ENCODE measurements around the gene ZNF772.
"Not testable (repeated sequence)": the region's sequence is repeated elsewhere in the genome, so short reads cannot be mapped to it uniquely, and the experiment has no call there.

The ZNF772 gene

DNA sequence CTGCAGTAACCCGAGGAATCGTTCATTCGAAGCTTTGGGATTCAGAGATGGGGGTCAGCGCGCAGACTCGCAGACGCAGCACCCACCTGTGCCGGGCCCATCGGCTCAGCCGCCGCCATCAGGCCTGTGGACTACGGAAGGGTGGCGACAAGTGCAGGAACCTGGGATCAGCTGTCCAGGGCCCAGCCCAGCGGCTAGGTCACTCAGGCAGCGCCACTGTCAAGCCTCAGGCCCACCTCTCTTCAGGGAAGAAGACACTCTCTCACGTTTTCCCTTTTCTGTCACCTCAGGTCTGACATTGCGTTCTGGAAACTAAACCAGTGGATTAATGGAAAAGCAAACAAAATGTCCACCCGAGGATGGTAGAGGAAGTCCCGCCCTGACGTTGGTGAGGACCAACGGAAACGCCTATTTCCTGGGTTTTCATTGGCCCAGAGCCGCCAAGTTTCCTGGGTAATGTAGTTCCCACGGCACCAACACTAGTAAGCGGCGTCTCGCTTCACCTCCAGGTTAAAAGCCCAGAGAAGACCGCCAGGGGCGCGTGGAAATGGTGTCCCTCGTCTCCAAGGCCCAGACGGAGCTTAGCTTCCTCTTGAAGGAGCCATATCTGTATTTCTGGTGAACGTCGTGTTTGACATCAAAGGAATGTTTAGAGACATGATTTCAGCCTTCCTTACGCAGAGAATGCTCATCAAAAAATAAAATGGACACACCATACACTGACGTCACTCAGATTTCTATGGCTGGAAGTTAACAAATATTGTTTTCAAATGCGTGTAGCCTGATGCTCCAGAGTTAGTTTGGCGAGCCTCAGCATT lies at the start of gene ZNF772:
TSS of gene ZNF772 (minus strand) at position 376 of the 818 bp plus-strand sequence. CDS start at position 119, 257 bp downstream.
- DNase-seq (ENCODE audit: low read depth in 2 of 2) = peak; percentile 70

DNA sequence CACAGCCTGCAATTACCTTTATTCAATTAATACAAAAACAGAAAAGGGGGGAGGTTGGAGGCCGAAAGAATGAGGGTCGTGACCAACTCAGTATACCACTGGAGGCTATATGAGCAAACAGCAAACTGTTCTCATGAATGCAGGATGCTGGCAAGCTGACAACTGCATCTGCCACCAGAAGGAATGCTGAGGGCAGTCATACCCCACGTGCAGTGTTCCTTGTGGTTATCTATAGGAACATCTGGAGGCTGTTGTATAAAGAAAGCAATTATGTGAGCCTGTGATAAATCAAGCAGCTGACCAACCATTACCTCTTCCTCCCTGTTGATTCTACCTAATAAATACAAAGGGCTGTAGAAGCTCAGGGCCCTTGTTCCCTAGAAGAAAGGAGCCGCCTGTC lies 40.7 kb upstream of the ZNF772 start:
- DNase-seq (ENCODE audit: low read depth in 2 of 2) = not testable (repeated sequence)

DNA sequence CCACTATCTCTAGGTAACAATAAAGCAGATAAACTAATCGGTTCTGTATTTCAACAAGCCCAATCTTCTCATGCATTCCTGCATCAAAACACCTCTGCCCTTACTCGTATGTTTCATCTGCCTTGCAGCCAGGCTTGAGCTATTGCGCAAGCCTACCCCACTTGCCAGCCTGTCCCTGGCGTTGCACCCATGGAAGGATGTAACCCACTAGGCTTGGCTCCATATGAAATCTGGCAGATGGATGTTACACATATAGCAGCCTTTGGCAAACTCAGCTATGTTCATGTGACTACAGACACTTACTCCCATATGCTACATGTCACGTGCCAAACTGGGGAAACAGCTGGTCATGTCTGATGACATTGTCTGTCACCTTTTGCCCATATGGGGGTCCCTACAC lies 37.9 kb upstream of the ZNF772 start:
- DNase-seq (ENCODE audit: low read depth in 2 of 2) = no peak

DNA sequence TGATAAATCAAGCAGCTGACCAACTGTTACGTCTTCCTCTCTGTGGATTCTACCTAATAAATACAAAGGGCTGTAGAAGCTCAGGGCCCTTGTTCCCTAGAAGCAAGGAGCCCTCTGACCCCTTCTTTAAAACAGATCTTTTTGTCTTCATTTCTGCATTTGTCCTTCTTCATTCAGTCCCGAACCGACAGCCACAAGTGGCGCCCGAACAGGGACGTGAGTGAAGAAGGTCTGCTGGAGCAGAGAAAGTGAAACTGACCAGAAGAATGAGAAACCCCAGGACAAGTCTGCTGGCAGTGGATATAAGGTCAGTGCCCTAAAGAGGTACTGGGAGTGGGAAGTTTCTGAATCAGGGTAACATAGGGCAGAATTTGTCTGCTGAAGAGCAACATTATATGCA lies 35.5 kb upstream of the ZNF772 start:
- no peak for DNase-seq (ENCODE audit: low read depth in 2 of 2)

DNA sequence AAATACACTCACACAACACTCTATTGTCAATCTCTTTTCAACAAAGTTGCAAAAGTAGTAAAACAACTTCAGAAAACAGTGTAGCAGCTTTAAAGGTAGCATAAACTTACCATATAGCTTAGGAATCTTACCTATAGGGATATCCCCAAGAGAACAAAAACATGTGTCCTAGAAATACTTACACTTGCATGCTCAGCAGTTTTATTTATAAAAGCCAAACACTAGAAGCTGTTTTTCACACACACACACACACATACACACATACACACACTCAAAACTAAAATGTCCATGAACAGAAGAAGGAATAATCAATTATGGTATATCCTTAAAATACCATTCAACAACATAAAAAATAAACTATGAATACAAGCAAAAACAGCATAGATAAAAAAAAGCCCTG lies 34.1 kb upstream of the ZNF772 start:
- no peak for DNase-seq (ENCODE audit: low read depth in 2 of 2)

DNA sequence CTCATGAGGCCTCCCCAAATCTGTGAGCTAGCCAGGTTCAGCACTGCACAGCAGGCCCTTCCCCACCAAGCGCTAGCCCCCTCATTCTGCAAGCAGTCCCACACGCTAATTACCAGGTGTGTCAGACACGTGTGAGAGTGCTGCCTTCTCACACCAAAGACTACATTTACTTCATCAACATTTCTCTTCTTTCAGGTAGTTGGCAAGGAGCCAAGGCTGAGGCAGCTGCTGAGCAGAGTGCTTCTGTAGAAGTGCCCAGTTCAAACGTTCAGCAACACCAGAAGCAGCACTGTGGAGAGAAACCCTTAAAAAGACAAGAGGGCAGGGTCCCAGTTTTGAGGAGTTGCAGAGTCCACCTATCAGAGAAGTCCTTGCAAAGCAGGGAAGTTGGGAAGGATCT lies 28.8 kb upstream of the ZNF772 start:
- DNase-seq (ENCODE audit: low read depth in 2 of 2) = no peak

DNA sequence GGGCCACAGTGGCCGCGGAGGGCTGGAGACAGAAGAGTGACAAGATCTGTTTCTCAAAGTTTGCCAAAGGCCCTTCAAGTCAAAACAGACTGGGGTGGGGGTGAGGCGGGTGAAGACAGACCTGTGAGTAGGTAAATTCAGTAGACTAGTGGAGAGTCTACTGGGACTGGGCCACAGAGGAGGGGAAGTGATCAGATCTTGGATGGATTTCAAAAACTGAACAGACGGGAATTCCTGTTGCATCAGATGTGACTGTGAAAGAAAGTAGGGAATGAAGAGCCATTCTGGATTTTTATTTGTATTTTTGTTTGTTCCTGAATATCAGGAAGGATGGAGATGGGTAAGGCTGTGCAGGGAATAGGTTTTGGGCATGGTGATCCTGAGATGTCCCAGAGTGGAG lies 23.0 kb upstream of the ZNF772 start:
- not testable (repeated sequence) for DNase-seq (ENCODE audit: low read depth in 2 of 2)

DNA sequence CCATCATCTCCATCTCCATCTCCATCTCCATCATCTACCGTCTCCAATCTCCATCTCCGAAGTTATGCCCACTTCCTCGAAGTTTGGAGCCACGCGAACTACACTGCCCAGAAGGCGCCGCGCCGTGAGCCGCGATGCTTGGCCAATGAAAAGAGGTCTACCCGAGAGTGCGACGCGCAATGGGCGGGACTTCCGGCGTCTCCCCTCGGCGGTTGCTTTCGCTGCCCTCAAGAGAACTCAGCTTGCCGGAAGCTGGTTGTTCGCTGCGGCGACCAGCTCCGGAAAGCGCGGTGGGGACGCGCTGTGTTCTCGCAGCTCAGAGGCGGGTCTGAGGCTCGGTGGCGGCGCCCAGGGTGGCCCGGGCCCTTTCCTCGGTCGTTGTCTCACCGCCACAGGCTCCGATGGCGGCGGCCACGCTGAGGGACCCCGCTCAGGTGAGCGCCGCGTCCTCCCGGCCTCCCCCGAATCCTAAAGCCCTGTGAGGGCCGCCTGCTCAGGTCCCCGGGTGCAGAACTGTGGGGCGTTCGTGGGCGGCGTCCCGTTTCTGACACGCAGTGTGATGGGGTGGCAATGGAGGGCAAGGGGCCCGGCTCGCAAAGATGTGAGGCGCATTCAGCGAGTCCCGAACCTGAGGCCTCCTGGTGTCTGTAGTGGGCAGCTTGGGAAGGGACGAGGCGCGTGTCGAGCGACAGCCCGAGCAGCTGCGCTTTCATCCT lies 22.5 kb upstream of the ZNF772 start, which contains the start of gene ZNF773:
TSS of gene ZNF773 (plus strand) at position 259 of the 716 bp plus-strand sequence. CDS start at position 402, 143 bp downstream.
- peak; percentile 89 to 90 for DNase-seq (ENCODE audit: low read depth in 2 of 2)

DNA sequence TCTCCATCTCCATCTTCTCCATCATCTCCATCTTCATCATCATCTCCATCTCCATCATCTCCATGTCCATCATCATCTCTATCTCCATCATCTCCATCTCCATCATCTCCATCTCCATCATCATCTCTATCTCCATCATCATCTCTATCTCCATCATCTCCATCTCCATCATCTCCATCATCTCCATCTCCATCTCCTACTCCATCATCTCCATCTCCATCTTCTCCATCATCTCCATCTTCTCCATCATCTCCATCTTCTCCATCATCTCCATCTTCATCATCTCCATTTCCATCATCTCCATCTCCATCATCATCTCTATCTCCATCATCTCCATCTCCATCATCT lies 21.9 kb upstream of the ZNF772 start:
- not testable (repeated sequence) for DNase-seq (ENCODE audit: low read depth in 2 of 2)

DNA sequence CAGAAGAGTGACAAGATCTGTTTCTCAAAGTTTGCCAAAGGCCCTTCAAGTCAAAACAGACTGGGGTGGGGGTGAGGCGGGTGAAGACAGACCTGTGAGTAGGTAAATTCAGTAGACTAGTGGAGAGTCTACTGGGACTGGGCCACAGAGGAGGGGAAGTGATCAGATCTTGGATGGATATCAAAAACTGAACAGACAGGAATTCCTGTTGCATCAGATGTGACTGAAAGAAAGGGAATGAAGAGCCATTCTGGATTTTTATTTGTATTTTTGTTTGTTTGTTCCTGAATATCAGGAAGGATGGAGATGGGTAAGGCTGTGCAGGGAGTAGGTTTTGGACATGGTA lies 10.9 kb upstream of the ZNF772 start:
- DNase-seq (ENCODE audit: low read depth in 2 of 2) = not testable (repeated sequence)

DNA sequence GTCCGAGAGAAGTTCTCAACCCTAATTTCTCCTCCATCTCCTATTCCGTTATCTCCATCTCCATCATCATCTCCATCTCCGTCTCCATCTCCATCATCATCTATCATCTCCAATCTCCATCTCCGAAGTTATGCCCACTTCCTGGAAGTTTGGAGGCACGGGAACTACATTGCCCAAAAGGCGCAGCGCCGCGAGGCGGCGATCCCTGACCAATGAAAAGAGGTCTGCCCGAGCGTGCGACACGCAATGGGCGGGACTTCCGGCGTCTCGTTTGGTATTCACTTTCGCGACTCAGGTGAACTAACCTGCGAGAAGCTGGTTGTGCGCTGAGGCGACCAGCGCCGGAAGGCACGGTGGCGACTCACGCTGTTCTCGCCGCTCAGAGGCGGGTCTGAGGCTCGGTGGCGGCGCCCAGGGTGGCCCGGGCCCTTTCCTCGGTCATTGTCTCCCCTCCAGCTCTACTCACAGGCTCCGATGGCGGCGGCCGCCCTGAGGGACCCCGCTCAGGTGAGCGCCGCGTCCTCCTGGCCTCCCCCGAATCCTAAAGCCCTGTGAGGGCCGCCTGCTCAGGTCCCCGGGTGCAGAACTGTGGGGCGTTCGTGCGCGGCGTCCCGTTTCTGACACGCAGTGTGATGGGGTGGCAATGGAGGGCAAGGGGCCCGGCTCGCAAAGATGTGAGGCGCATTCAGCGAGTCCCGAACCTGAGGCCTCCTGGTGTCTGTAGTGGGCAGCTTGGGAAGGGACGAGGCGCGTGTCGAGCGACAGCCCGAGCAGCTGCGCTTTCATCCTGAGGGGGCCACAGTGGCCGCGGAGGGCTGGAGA lies 10.3 kb upstream of the ZNF772 start, which contains the start of gene ZNF419:
TSS of gene ZNF419 (plus strand) at position 274 of the 822 bp plus-strand sequence. CDS start at position 475, 201 bp downstream.
- peak; percentile 85 to 89 for DNase-seq (ENCODE audit: low read depth in 2 of 2)

DNA sequence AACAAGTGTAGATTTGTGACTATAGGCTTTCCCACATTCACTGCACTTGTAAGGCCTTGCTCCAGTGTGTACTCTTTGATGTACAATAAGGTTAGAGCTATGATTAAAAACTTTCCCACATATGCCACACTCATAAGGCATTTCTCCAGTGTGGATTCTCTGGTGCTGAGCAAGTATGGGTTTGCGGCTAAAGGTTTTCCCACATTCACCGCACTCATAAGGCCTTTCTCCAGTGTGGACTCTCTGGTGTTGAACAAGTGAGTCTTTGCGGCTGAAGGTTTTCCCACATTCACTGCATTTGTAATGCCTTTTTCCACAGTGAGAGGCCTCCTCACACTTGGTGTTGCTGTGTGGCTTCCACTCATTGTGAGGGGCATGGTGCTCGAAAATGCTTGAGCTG lies 3.7 kb downstream of the ZNF772 start:
- DNase-seq (ENCODE audit: low read depth in 2 of 2) = no peak

DNA sequence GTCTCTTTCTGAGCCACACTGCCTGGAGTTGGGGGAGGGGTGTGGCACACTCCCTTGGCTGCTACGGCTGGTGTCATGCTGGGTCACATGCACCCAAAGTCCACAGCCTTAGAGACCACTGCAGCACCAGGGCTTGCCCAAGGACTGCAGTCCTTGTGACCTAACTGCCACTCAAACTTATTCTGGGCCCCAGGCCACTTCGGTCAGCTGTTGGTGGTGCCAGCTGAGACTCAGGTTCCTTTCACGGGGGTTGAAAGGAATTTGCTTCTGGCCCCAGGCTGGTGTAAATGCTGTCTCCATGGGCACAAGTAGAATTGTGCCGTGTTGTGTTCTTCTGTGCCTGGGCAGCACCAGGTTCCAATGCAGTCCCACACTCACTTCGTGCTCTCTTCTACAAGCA lies 10.9 kb downstream of the ZNF772 start:
- DNase-seq (ENCODE audit: low read depth in 2 of 2) = no peak

DNA sequence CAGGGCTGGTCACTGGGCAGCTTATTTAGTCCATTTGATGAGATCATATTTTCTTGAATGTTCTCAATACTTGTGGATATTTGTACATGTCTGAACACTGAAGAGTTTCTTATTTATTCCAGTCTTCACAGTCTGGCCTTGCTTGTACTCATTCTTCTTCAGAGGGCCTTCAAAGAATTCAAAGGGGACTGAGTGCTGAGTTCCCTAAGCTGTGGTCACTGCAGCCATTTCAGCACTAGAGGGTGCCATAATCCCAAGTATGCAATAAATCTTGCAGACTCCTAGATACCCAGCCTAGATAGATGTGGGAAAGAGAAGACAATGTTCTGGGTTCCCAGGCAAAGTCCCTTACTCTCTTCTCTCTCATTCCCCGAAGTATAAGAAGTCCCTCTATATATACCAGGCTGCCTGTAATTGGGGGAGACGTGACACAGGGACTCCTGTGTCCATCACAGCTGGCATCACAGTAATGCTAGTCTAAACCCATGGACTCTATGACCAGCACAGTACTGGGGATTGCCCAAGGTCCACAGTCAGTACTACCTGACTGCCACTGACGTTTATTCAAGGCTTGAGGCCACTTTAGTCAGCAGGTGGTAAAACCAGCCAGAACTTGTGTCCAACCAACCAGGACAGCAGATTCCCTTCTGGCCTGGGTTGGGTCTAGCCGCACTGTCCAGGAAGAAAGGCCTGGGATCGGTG lies 11.5 kb downstream of the ZNF772 start:
- no peak for DNase-seq (ENCODE audit: low read depth in 2 of 2)

DNA sequence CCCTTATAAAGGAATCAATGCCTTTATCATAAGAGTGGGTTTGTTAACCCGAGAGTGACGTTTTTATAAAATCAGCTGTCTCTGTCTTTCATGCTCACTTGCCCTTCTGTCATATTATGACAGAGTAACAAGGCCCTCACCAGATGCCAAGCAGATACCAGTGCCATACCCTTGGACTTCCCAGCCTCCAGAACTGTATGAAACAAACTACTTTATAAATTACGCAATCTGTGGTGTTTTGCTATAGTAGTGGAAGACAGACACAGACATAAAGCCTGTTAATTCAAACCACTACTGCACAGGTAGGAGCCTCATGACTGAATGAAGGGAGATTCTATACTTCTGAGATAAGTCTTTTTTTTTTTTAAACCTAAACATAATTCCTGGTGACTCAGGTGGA lies 25.1 kb downstream of the ZNF772 start:
- no peak for DNase-seq (ENCODE audit: low read depth in 2 of 2)

DNA sequence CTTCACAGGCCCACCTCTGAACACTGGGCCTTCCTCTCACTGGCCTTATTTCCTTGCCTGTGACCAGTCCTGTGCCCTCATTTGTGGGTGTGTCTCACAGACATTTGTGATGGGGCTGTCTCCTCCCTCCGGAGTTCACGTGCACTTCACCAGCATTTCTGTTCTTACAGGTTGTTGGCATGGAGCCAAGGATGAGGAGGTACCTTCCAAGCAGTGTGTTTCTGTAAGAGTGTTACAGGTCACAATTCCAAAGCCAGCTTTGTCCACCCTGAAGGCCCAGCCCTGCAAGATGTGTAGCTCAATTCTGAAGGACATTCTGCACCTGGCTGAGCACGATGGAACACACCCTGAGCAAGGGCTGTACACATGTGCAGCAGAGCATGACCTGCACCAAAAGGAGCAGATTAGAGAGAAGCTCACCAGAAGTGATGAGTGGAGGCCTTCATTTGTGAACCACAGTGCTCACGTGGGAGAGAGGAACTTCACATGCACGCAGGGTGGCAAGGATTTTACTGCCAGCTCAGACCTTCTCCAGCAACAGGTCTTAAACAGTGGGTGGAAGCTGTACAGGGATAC lies 34.2 kb downstream of the ZNF772 start:
- no peak for DNase-seq (ENCODE audit: low read depth in 2 of 2)

DNA sequence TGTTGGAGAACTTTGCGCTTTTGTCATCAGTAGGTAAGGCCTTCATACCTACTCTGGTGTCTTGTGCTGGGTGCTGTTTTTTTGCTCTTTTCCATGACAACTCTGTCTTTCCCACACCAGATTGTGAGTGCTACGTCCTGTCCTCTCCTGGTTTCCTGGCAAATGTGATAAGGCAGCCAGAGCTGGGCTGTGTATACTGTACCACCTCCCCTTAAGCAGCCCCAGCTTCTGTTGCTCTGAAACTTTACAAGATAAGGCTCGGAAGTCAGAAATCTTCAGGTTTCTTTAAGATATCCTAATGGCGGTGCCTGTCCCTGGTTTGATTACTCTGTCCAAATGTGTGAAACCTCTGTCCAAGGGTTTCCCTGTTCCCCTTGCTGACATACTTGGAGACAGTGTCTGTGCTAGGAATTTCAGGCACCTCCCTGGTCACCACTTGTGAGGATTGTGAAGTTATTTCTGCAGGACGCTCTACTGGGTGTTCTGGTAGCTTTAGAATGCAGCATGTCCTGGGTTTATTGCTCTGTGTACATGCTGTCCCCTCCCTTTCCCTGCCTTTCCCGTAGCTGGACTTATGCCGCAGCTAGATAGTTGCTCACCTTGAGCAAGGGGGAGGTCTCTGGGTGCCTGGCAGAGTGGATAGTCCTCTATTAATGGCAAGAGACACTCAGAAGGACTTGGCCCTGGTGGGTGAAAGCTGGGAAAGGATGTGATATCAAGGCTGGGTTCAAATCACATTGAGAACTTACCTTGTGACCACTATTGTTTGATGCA lies 35.2 kb downstream of the ZNF772 start:
- DNase-seq (ENCODE audit: low read depth in 2 of 2) = no peak

DNA sequence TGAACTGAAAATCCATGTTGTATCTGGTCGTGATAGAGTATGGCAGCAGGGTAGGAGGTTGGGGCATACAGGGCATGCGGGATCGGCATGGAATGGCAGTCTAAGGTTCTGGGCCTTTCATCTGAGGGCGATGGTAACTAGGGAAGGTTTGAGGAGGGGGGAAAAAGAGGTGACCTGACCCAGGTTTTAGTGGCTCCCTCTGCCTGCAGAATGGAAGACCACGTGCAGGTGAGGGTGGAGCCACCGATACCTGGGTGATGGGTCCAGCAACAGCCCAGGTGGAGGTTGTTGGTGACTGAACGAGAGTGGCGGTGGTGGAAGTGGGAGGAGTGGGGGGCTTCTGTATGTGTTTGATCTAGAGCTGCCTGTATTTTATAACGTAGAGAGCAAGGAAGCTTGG lies 38.4 kb downstream of the ZNF772 start:
- no peak for DNase-seq (ENCODE audit: low read depth in 2 of 2)

DNA sequence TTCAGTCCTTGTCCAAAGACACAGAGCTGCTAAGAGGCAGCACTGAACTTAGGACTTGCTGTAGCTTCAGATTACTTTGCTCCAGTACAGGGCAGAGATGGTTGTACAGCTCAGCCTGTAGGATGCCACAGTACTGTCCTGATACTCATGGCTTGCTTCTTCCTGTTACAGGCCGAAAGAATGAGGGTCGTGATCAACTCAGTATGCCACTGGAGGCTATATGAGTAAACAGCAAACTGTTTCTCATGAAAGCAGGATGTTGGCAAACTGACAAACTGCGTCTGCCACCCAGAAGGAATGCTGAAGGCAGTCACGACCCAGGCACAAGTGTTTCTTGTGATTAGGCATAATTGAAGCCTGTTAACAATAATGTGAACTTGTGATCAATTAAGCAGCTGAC lies 39.4 kb downstream of the ZNF772 start:
- DNase-seq (ENCODE audit: low read depth in 2 of 2) = no peak

DNA sequence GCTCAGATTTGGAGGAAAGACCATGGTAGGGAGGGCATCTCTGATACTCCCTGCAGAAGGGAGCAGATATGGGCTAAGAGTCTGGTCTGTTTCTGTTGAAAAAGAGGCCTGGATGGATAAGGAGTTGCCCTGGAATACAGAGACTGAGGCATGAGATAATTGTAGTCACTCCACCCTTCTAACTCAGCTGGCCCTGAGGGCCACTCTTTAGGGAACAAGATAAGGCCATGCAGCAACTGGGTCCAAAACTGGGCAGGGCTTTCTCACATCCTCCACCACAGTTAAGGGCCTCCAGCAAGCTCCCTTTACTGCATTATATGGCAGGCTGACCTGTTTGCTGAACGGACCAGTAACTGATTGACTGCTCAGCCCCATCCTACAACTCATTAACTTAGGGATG lies 40.9 kb downstream of the ZNF772 start:
- no peak for DNase-seq (ENCODE audit: low read depth in 2 of 2)

Data from stimulated activated CD4-positive, alpha-beta T cell treated with anti-CD3 and anti-CD28 coated beads, Interleukin-12 subunit alpha, Interleukin-12 subunit beta, amount 100 ng/mL, for 24 hours (primary cell).